ENCODE data around the gene LMBR1. TPM values are rescaled to one million over a fixed set of nuclear protein-coding genes. Genes with fewer than 3 reads are reported as not detected.

The LMBR1 gene
- total and polyA plus RNA-seq, 2 of the 13 experiments (the other 11 are each of a cell fraction or from before 2014, with no cell fraction given), result 20.9 to 39.6 TPM

GRCh38 chr7:156725073-156725472, 167.9 kb downstream of the LMBR1 start:
- no peak overlapping the region for H3K9ac ChIP-seq (ENCODE audit: insufficient read depth, low read depth, low read length)
- ChIA-PET CTCF (ENCODE audit: low intra/inter-chr PET ratio, low total read pairs) (no interaction called here), POLR2A (no interaction called here)
- no peak overlapping the region for H3K27ac ChIP-seq (ENCODE audit: extremely low read length, insufficient read depth, low read length)
- H2AFZ ChIP-seq (ENCODE audit: low read length), result no peak overlapping the region
- H3K36me3 ChIP-seq (replicated peaks in 1 of 2; ENCODE audit: control insufficient read depth in 1 of 2, insufficient read depth in 2 of 2, low read length in 2 of 2), result no peaks in the 10 kb centered on the region
- no peak overlapping the region for H3K4me2 ChIP-seq (ENCODE audit: low read depth, low read length)
- no peaks in the 10 kb centered on the region for H4K20me1 ChIP-seq (ENCODE audit: insufficient read depth, low read length)
- H3K27me3 ChIP-seq (ENCODE audit: control insufficient read depth in 1 of 2, insufficient read depth in 2 of 2, low read length in 2 of 2), result no peaks in the 10 kb centered on the region
- H3K9me3 ChIP-seq (ENCODE audit: low read length), result no peaks in the 10 kb centered on the region
- DNase-seq (ENCODE audit: low spot score) (no peak), FAIRE-seq (no peak), ATAC-seq (no peak)
- H3K4me1 ChIP-seq (ENCODE audit: insufficient read depth, low read length), result peaks cover 9% of the 10 kb centered on the region
- intact Hi-C loops (cut with micrococcal nuclease; ENCODE audit: unreplicated experiment) (no loop called here), in situ Hi-C loops (cut with HindIII; ENCODE audit: extremely low pct_ligation_motif_present, low pct_unique_long_range_greater_than_20kb) (no loop called here)
- WGBS (ENCODE audit: low lambda C conversion rate), result 89% methylated on average over 5 of the region's 5 CpGs
- TF ChIP-seq SALL1 (CRISPR knock-in tag; IDR thresholded peaks at IDR 0.05), result no peak
- TF ChIP-seq ZNF205 (CRISPR knock-in tag; IDR thresholded peaks at IDR 0.05), result no peak
- no peak for TF ChIP-seq PCBP2 (optimal IDR thresholded peaks at IDR 0.05; ENCODE audit: low read depth, low read length, poor library complexity, severe bottlenecking)
- TF ChIP-seq EZH2 (conservative IDR thresholded peaks at IDR 0.05; ENCODE audit: low read depth, low read length), result no peak
- no peak for TF ChIP-seq KMT2A (CRISPR knock-in tag; IDR thresholded peaks at IDR 0.05)
- no peak for TF ChIP-seq ZNF598 (CRISPR knock-in tag; IDR thresholded peaks at IDR 0.05; ENCODE audit: borderline replicate concordance)
- TF ChIP-seq NFE2 (CRISPR knock-in tag; IDR thresholded peaks at IDR 0.05), result no peak
- no peaks in the 10 kb centered on the region for H3K79me2 ChIP-seq (ENCODE audit: insufficient read depth, low read length)
- BruUV-seq (replicated peaks), result no TSS peak
- no peak overlapping the region for H3K4me3 ChIP-seq (replicated peaks in 1 of 3; ENCODE audit: insufficient read depth in 1 of 3, low read depth in 2 of 3, low read length in 3 of 3)

DNA sequence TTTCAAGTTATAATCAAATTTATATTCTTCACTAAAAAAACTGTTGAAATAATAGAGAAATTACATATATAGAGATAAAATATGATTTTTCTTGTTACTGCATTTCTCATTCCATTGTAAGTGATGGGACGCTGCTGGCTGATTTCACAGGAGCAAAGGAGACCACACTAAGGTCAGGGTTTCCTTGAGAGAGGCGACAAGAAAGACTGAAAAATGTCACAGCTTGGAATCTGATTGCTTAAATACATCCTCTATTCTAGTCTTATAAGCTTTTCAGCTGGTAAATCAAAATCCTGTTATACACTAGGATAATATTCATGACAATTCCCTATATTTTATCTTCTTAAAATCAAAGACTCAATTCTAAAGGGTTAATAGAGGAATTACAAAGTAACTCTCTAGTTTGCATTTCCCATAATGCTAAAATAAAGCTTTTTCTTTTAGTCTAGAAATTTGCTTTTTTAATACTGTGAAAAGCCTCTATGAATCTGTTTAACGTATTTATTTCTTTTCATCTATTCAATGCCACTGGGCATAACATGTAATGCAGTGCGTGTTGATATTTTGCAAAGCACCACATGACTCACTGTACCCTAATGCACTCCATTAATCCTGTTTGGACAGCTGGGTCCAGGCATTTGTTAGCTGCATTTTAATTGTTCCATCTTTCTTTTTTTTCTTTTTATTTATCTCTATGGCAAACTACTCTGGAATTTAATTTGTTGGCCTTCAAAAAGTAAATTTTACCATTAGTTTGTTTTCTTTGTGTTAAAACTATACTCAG, 170.7 kb downstream of the LMBR1 start:
- Histone ChIP-seq H4K20me1 (ENCODE audit: insufficient read depth, low read length) (no peaks in the 10 kb centered on the region), H3K27me3 (ENCODE audit: control insufficient read depth in 1 of 2, insufficient read depth in 2 of 2, low read length in 2 of 2) (no peaks in the 10 kb centered on the region), H3K36me3 (replicated peaks in 1 of 2; ENCODE audit: control insufficient read depth in 1 of 2, insufficient read depth in 2 of 2, low read length in 2 of 2) (0 out of 5 replicates have a peak, but pooled peaks cover 0 to under 1% of the 10 kb centered on the region in 2 experiments), H3K9ac (ENCODE audit: insufficient read depth, low read depth, low read length) (no peak overlapping the region), H3K4me3 (replicated peaks in 1 of 3; ENCODE audit: insufficient read depth in 1 of 3, low read depth in 2 of 3, low read length in 3 of 3) (no peak overlapping the region), H3K4me2 (ENCODE audit: low read depth, low read length) (no peak overlapping the region), H3K9me3 (ENCODE audit: low read length) (no peaks in the 10 kb centered on the region), H3K27ac (ENCODE audit: extremely low read length, insufficient read depth, low read length) (no peak overlapping the region), H2AFZ (ENCODE audit: low read length) (no peak overlapping the region), H3K79me2 (ENCODE audit: insufficient read depth, low read length) (no peaks in the 10 kb centered on the region), H3K4me1 (ENCODE audit: insufficient read depth, low read length) (peaks cover 9% of the 10 kb centered on the region)
- ATAC-seq (no peak), DNase-seq (ENCODE audit: low spot score) (no peak), FAIRE-seq (no peak)
- ChIA-PET CTCF (ENCODE audit: low intra/inter-chr PET ratio, low total read pairs) (no interaction called here), POLR2A (no interaction called here)
- intact Hi-C loops (cut with micrococcal nuclease; ENCODE audit: unreplicated experiment) (no loop called here), in situ Hi-C loops (cut with HindIII; ENCODE audit: extremely low pct_ligation_motif_present, low pct_unique_long_range_greater_than_20kb) (no loop called here)
- BruUV-seq (replicated peaks), result no TSS peak
- 97% methylated on average over 4 of the region's 4 CpGs for WGBS (ENCODE audit: low lambda C conversion rate)
- TF ChIP-seq ZNF282 (IDR thresholded peaks at IDR 0.05; ENCODE audit: partially characterized antibody) (no peak), TEAD3 (CRISPR knock-in tag; optimal IDR thresholded peaks at IDR 0.05; ENCODE audit: borderline replicate concordance) (no peak), TMF1 (CRISPR knock-in tag; IDR thresholded peaks at IDR 0.05; ENCODE audit: low read depth) (no peak), ZNF335 (CRISPR knock-in tag; IDR thresholded peaks at IDR 0.05) (no peak), SALL2 (CRISPR knock-in tag; IDR thresholded peaks at IDR 0.05) (no peak), GABPA (IDR thresholded peaks at IDR 0.05; ENCODE audit: low read depth, low read length) (no peak), GABPA (CRISPR knock-in tag; IDR thresholded peaks at IDR 0.05; ENCODE audit: low read depth) (no peak), XRCC5 (optimal IDR thresholded peaks at IDR 0.05; ENCODE audit: low read length) (no peak), ZNF562 (CRISPR knock-in tag; IDR thresholded peaks at IDR 0.05; ENCODE audit: borderline replicate concordance) (no peak)
- TF ChIP-seq, protein P1, sequence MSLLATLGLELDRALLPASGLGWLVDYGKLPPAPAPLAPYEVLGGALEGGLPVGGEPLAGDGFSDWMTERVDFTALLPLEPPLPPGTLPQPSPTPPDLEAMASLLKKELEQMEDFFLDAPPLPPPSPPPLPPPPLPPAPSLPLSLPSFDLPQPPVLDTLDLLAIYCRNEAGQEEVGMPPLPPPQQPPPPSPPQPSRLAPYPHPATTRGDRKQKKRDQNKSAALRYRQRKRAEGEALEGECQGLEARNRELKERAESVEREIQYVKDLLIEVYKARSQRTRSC (CRISPR knock-in tag; IDR thresholded peaks at IDR 0.05; ENCODE audit: low read depth), result no peak

All from HepG2 (cell line).